Activated CD4-positive, alpha-beta T cell treated with anti-CD3 and anti-CD28 coated beads, Interleukin-2, amount 10 ng/mL, durations not matched to agents 7 days and 5 days (primary cell): Measurements from ENCODE around the gene NRCAM. TPM values are rescaled to one million over a fixed set of nuclear protein-coding genes. Genes with fewer than 3 reads are reported as not detected.
"Not testable (repeated sequence)": the region's sequence is repeated elsewhere in the genome, so short reads cannot be mapped to it uniquely, and the experiment has no call there.

Source experiments
- CTCF ChIA-PET: fragments of 350-600 bp; sonication (Branson Sonifier 250); formaldehyde crosslinking; loops from one replicate; lab custom pipeline; 2021; ENCODE audit warnings: antibody characterized with exemption; lab: Charles Lee
- POLR2A ChIA-PET: fragments of 350-600 bp; sonication (Branson Sonifier 250); formaldehyde crosslinking; loops from one replicate; lab custom pipeline; 2021; ENCODE audit warnings: antibody characterized with exemption; lab: Charles Lee
- DNase-seq: peaks from one replicate; pipeline ENCODE4 v3.0.0-alpha.2; 2020
- H3K27ac Mint-ChIP-seq: one replicate; pipeline ENCODE4 v1.8.0; 2021; ENCODE audit warnings: mild to moderate bottlenecking, moderate library complexity, mixed read lengths
- H3K27me3 Mint-ChIP-seq: one replicate; pipeline ENCODE4 v1.8.0; 2021; ENCODE audit warnings: mixed read lengths
- H3K36me3 Mint-ChIP-seq: one replicate; pipeline ENCODE4 v1.8.0; 2021; ENCODE audit warnings: low read depth, mixed read lengths
- H3K4me1 Mint-ChIP-seq: one replicate; pipeline ENCODE4 v1.8.0; 2021; ENCODE audit warnings: mixed read lengths
- H3K4me3 Mint-ChIP-seq: one replicate; pipeline ENCODE4 v1.8.0; 2021; ENCODE audit warnings: mild to moderate bottlenecking, moderate library complexity, mixed read lengths
- H3K9me3 Mint-ChIP-seq: one replicate; pipeline ENCODE4 v1.8.0; 2021; ENCODE audit warnings: mixed read lengths
- total RNA-seq, 2 experiments: library from RNA; stranded (reverse); gene quantifications; one replicate each; pipeline ENCODE4 v1.2.3, GENCODE V29; 2021

NRCAM gene
- total RNA-seq, 2 experiments from 2014 or later = 0.12 to 0.46 TPM

- H3K4me1 Mint-ChIP-seq = no peaks in the 10 kb centered on the region
- no peak overlapping the region for H3K27ac Mint-ChIP-seq
- H3K9me3 Mint-ChIP-seq = peaks cover 2% of the 10 kb centered on the region
- H3K4me3 Mint-ChIP-seq = no peak overlapping the region
- H3K27me3 Mint-ChIP-seq = no peaks in the 10 kb centered on the region
- no peak for DNase-seq
- no peaks in the 10 kb centered on the region for H3K36me3 Mint-ChIP-seq
- POLR2A ChIA-PET = no interaction called here
- CTCF ChIA-PET = no interaction called here
Measured at GRCh38 chr7:108370616-108371015, 85.6 kb downstream of the NRCAM start.

GRCh38 chr7:108368466-108368865, 87.8 kb downstream of the NRCAM start:
- no peak overlapping the region for H3K4me3 Mint-ChIP-seq
- H3K27me3 Mint-ChIP-seq = no peaks in the 10 kb centered on the region
- CTCF ChIA-PET = no interaction called here
- POLR2A ChIA-PET = no interaction called here
- no peak for DNase-seq
- H3K4me1 Mint-ChIP-seq = no peaks in the 10 kb centered on the region
- peaks cover 2% of the 10 kb centered on the region for H3K9me3 Mint-ChIP-seq
- H3K27ac Mint-ChIP-seq = no peak overlapping the region
- H3K36me3 Mint-ChIP-seq = no peaks in the 10 kb centered on the region

- POLR2A ChIA-PET = no interaction called here
Measured at GRCh38 chr7:108367946-108368345, 88.3 kb downstream of the NRCAM start.

GRCh38 chr7:108367314-108367713, 88.9 kb downstream of the NRCAM start:
- H3K4me1 Mint-ChIP-seq = no peaks in the 10 kb centered on the region
- H3K27ac Mint-ChIP-seq = no peak overlapping the region
- H3K27me3 Mint-ChIP-seq = no peaks in the 10 kb centered on the region
- no peaks in the 10 kb centered on the region for H3K36me3 Mint-ChIP-seq
- POLR2A ChIA-PET = no interaction called here
- H3K4me3 Mint-ChIP-seq = no peak overlapping the region
- peaks cover 2% of the 10 kb centered on the region for H3K9me3 Mint-ChIP-seq
- no peak for DNase-seq
- CTCF ChIA-PET = no interaction called here

More at GRCh38 chr7:108367946-108368345, 88.3 kb downstream of the NRCAM start:
- H3K27ac Mint-ChIP-seq = no peak overlapping the region
- no peaks in the 10 kb centered on the region for H3K4me1 Mint-ChIP-seq
- H3K4me3 Mint-ChIP-seq = no peak overlapping the region
- CTCF ChIA-PET = no interaction called here
- H3K27me3 Mint-ChIP-seq = no peaks in the 10 kb centered on the region
- peaks cover 2% of the 10 kb centered on the region for H3K9me3 Mint-ChIP-seq
- no peaks in the 10 kb centered on the region for H3K36me3 Mint-ChIP-seq
- DNase-seq = no peak

- CTCF ChIA-PET = no interaction called here
Measured at GRCh38 chr7:108363659-108364058, 92.6 kb downstream of the NRCAM start.

GRCh38 chr7:108360058-108360800, 96.0 kb downstream of the NRCAM start:
- Mint-ChIP-seq H3K9me3 (no peaks in the 10 kb centered on the region), H3K36me3 (no peaks in the 10 kb centered on the region), H3K27ac (no peak overlapping the region), H3K4me3 (no peak overlapping the region), H3K4me1 (no peaks in the 10 kb centered on the region), H3K27me3 (no peaks in the 10 kb centered on the region)
- no peak for DNase-seq
- CTCF ChIA-PET = no interaction called here
- POLR2A ChIA-PET = no interaction called here

More at GRCh38 chr7:108363659-108364058, 92.6 kb downstream of the NRCAM start:
- no peak overlapping the region for H3K4me3 Mint-ChIP-seq
- no peak overlapping the region for H3K27ac Mint-ChIP-seq
- no peaks in the 10 kb centered on the region for H3K27me3 Mint-ChIP-seq
- POLR2A ChIA-PET = no interaction called here
- H3K4me1 Mint-ChIP-seq = no peaks in the 10 kb centered on the region
- DNase-seq = no peak
- no peaks in the 10 kb centered on the region for H3K9me3 Mint-ChIP-seq
- no peaks in the 10 kb centered on the region for H3K36me3 Mint-ChIP-seq

GRCh38 chr7:108358553-108358952, 97.7 kb downstream of the NRCAM start:
- ChIA-PET POLR2A (no interaction called here), CTCF (no interaction called here)
- Mint-ChIP-seq H3K9me3 (no peaks in the 10 kb centered on the region), H3K4me3 (no peak overlapping the region), H3K36me3 (no peaks in the 10 kb centered on the region), H3K27ac (no peak overlapping the region), H3K4me1 (no peaks in the 10 kb centered on the region), H3K27me3 (no peaks in the 10 kb centered on the region)
- DNase-seq = no peak

GRCh38 chr7:108351729-108352131, 104.5 kb downstream of the NRCAM start:
- no peak for DNase-seq
- POLR2A ChIA-PET = no interaction called here
- peaks cover 3% of the 10 kb centered on the region for H3K27me3 Mint-ChIP-seq
- H3K36me3 Mint-ChIP-seq = no peaks in the 10 kb centered on the region
- CTCF ChIA-PET = no interaction called here
- no peaks in the 10 kb centered on the region for H3K9me3 Mint-ChIP-seq
- H3K4me3 Mint-ChIP-seq = no peak overlapping the region
- H3K27ac Mint-ChIP-seq = no peak overlapping the region
- no peaks in the 10 kb centered on the region for H3K4me1 Mint-ChIP-seq

- POLR2A ChIA-PET = no interaction called here
- no peak overlapping the region for H3K27ac Mint-ChIP-seq
- H3K27me3 Mint-ChIP-seq = peaks cover 3% of the 10 kb centered on the region
- H3K4me1 Mint-ChIP-seq = no peaks in the 10 kb centered on the region
- no peak overlapping the region for H3K4me3 Mint-ChIP-seq
- CTCF ChIA-PET = interaction anchor here (1.3 kb wide), 1 partner anchor 71 kb away, joined by 3 read pairs; no protein-coding TSS in a partner anchor
- H3K9me3 Mint-ChIP-seq = no peaks in the 10 kb centered on the region
- H3K36me3 Mint-ChIP-seq = no peaks in the 10 kb centered on the region
- no peak for DNase-seq
Measured at GRCh38 chr7:108348913-108349312, 107.3 kb downstream of the NRCAM start.

GRCh38 chr7:108347616-108348015, 108.6 kb downstream of the NRCAM start:
- Mint-ChIP-seq H3K36me3 (no peaks in the 10 kb centered on the region), H3K4me3 (no peak overlapping the region), H3K9me3 (no peaks in the 10 kb centered on the region), H3K27ac (no peak overlapping the region), H3K27me3 (peaks cover 3% of the 10 kb centered on the region), H3K4me1 (no peaks in the 10 kb centered on the region)
- CTCF ChIA-PET = interaction anchor here (1.3 kb wide), 1 partner anchor 73 kb away, joined by 3 read pairs; no protein-coding TSS in a partner anchor
- POLR2A ChIA-PET = no interaction called here
- DNase-seq = no peak

GRCh38 chr7:108345710-108346336, 110.4 kb downstream of the NRCAM start:
- Mint-ChIP-seq H3K27ac (no peak overlapping the region), H3K9me3 (no peaks in the 10 kb centered on the region), H3K4me3 (no peak overlapping the region), H3K36me3 (no peaks in the 10 kb centered on the region), H3K4me1 (no peaks in the 10 kb centered on the region), H3K27me3 (peaks cover 3% of the 10 kb centered on the region)
- no peak for DNase-seq
- ChIA-PET POLR2A (no interaction called here), CTCF (no interaction called here)

GRCh38 chr7:108340856-108341411, 115.3 kb downstream of the NRCAM start:
- DNase-seq = no peak
- Mint-ChIP-seq H3K27ac (no peak overlapping the region), H3K27me3 (no peaks in the 10 kb centered on the region), H3K4me3 (no peak overlapping the region), H3K36me3 (no peaks in the 10 kb centered on the region), H3K9me3 (no peaks in the 10 kb centered on the region), H3K4me1 (no peaks in the 10 kb centered on the region)
- ChIA-PET CTCF (no interaction called here), POLR2A (no interaction called here)

GRCh38 chr7:108340406-108340805, 115.8 kb downstream of the NRCAM start:
- DNase-seq, H3K9me3 Mint-ChIP-seq, H3K4me3 Mint-ChIP-seq, CTCF ChIA-PET, H3K36me3 Mint-ChIP-seq, H3K27me3 Mint-ChIP-seq, H3K27ac Mint-ChIP-seq, POLR2A ChIA-PET, H3K4me1 Mint-ChIP-seq: not testable (repeated sequence)
